Activated T-cell treated with anti-CD3 and anti-CD28 coated beads, Interleukin-2, amount 50 U/mL, for 4 hours (primary cell): ENCODE data around the gene DDX39A. TPM values are rescaled to one million over a fixed set of nuclear protein-coding genes. Genes with fewer than 3 reads are reported as not detected.
"Not testable (repeated sequence)": the region's sequence is repeated elsewhere in the genome, so short reads cannot be mapped to it uniquely, and the experiment has no call there.

Source experiments
- ATAC-seq, 2 donors: fragments of 200-7000 bp; cut with Tn5 transposase; one replicate each; pipeline ENCODE4 v1.10.0; 2021
- DNase-seq: peaks from one replicate; pipeline ENCODE4 v3.0.0-alpha.2; 2020
- H3K27me3 Mint-ChIP-seq: one replicate; pipeline ENCODE4 v1.8.0; 2021; ENCODE audit warnings: low read depth, mixed read lengths
- H3K36me3 Mint-ChIP-seq: one replicate; pipeline ENCODE4 v1.8.0; 2022; ENCODE audit warnings: mixed read lengths; ENCODE audit not compliant: insufficient read depth
- H3K4me1 Mint-ChIP-seq: one replicate; pipeline ENCODE4 v1.8.0; 2021; ENCODE audit warnings: low read depth, mixed read lengths
- H3K4me3 Mint-ChIP-seq: one replicate; pipeline ENCODE4 v1.8.0; 2021; ENCODE audit warnings: mild to moderate bottlenecking, moderate library complexity, mixed read lengths
- H3K9me3 Mint-ChIP-seq: one replicate; pipeline ENCODE4 v1.8.0; 2021; ENCODE audit warnings: mixed read lengths
- total RNA-seq, 3 donors: library from RNA; stranded (reverse); gene quantifications; one replicate each; pipeline ENCODE4 v1.2.1, GENCODE V29; 2021

Gene DDX39A
- total RNA-seq, 3 donors from 2014 or later = 538 to 557 (median 548) TPM

GRCh38 chr19:14371301-14371821 is 47.8 kb downstream of the DDX39A start:
- no peaks in the 10 kb centered on the region for H3K27me3 Mint-ChIP-seq
- H3K36me3 Mint-ChIP-seq = no peaks in the 10 kb centered on the region
- H3K4me3 Mint-ChIP-seq = peak overlapping the region; percentile 64
- H3K9me3 Mint-ChIP-seq = no peaks in the 10 kb centered on the region
- ATAC-seq (no peak), DNase-seq (no peak)
- H3K4me1 Mint-ChIP-seq = peaks cover 78% of the 10 kb centered on the region

GRCh38 chr19:14370940-14371280 is 48.2 kb downstream of the DDX39A start:
- Mint-ChIP-seq H3K4me3 (peak overlapping the region; percentile 80), H3K36me3 (no peaks in the 10 kb centered on the region), H3K4me1 (peaks cover 78% of the 10 kb centered on the region), H3K9me3 (no peaks in the 10 kb centered on the region), H3K27me3 (no peaks in the 10 kb centered on the region)
- ATAC-seq = no peak
- DNase-seq = no peak

GRCh38 chr19:14370169-14370939 is 48.8 kb downstream of the DDX39A start:
- Mint-ChIP-seq H3K27me3 (no peaks in the 10 kb centered on the region), H3K9me3 (no peaks in the 10 kb centered on the region), H3K4me1 (peaks cover 75% of the 10 kb centered on the region)

GRCh38 chr19:14369399-14370168 is 49.6 kb downstream of the DDX39A start:
- peak; percentile 79 to 83 for ATAC-seq
- peaks cover 73% of the 10 kb centered on the region for H3K4me1 Mint-ChIP-seq
- H3K27me3 Mint-ChIP-seq = no peaks in the 10 kb centered on the region
- H3K9me3 Mint-ChIP-seq = no peaks in the 10 kb centered on the region
- no peaks in the 10 kb centered on the region for H3K36me3 Mint-ChIP-seq
- H3K4me3 Mint-ChIP-seq = peak overlapping the region; percentile 80
- peak; percentile 87 for DNase-seq

More at GRCh38 chr19:14370169-14370939, 48.8 kb downstream of the DDX39A start:
- Mint-ChIP-seq H3K36me3 (no peaks in the 10 kb centered on the region), H3K4me3 (peak overlapping the region; percentile 80)
- peak; percentile 2 to 15 for ATAC-seq
- DNase-seq = peak; percentile 52

- Mint-ChIP-seq H3K4me3 (peak overlapping the region; percentile 9), H3K36me3 (no peaks in the 10 kb centered on the region), H3K4me1 (peaks cover 71% of the 10 kb centered on the region), H3K9me3 (no peaks in the 10 kb centered on the region), H3K27me3 (no peaks in the 10 kb centered on the region)
- no peak for DNase-seq
- ATAC-seq = peak; percentile 36 to 42
Measured at GRCh38 chr19:14368011-14368513, 51.1 kb downstream of the DDX39A start.

- DNase-seq (no peak), ATAC-seq (no peak)
- Mint-ChIP-seq H3K4me1 (peaks cover 72% of the 10 kb centered on the region), H3K27me3 (no peaks in the 10 kb centered on the region), H3K4me3 (no peak overlapping the region), H3K9me3 (no peaks in the 10 kb centered on the region), H3K36me3 (no peaks in the 10 kb centered on the region)
Measured at GRCh38 chr19:14367016-14367415, 52.1 kb downstream of the DDX39A start.

- Mint-ChIP-seq H3K36me3 (no peaks in the 10 kb centered on the region), H3K9me3 (no peaks in the 10 kb centered on the region), H3K27me3 (no peaks in the 10 kb centered on the region), H3K4me1 (peaks cover 72% of the 10 kb centered on the region), H3K4me3 (peak overlapping the region; percentile 56)
- peak; percentile 81 for DNase-seq
- ATAC-seq = peak; percentile 17 to 31
Measured at GRCh38 chr19:14366529-14366928, 52.6 kb downstream of the DDX39A start.

- ATAC-seq, DNase-seq, H3K36me3 Mint-ChIP-seq, H3K27me3 Mint-ChIP-seq, H3K9me3 Mint-ChIP-seq: not testable (repeated sequence)
- Mint-ChIP-seq H3K4me1 (peaks cover 55% of the 10 kb centered on the region), H3K4me3 (peak overlapping the region; percentile 76)
Measured at GRCh38 chr19:14364098-14364443, 55.1 kb downstream of the DDX39A start.

GRCh38 chr19:14363183-14364097 is 55.7 kb downstream of the DDX39A start:
- Mint-ChIP-seq H3K4me3 (peak overlapping the region; percentile 76), H3K9me3 (no peaks in the 10 kb centered on the region), H3K4me1 (peaks cover 54% of the 10 kb centered on the region), H3K36me3 (no peaks in the 10 kb centered on the region), H3K27me3 (no peaks in the 10 kb centered on the region)
- ATAC-seq = peak; percentile 41 to 44
- DNase-seq = peak; percentile 46

- no peaks in the 10 kb centered on the region for H3K27me3 Mint-ChIP-seq
- H3K4me3 Mint-ChIP-seq = peak overlapping the region; percentile 69
- peaks cover 40% of the 10 kb centered on the region for H3K4me1 Mint-ChIP-seq
- no peaks in the 10 kb centered on the region for H3K36me3 Mint-ChIP-seq
- ATAC-seq (peak; percentile 58 to 65), DNase-seq (peak; percentile 35)
- H3K9me3 Mint-ChIP-seq = no peaks in the 10 kb centered on the region
Measured at GRCh38 chr19:14361824-14362223, 57.3 kb downstream of the DDX39A start.

Other genes with a start within 250 kb of the DDX39A start
- gene ADGRL1, start 213.2 kb downstream of the DDX39A start, total RNA-seq = 10 to 100 TPM; 22.2 to 30.2 (median 23.6) TPM
- 100 to 1,000 TPM; 217 to 280 (median 218) TPM for gene ADGRE5, start 37.9 kb downstream of the DDX39A start, total RNA-seq
- gene PKN1, start 14.0 kb upstream of the DDX39A start, total RNA-seq = 100 to 1,000 TPM; 171 to 213 (median 197) TPM
- under 1 TPM in 1 of 3 donors, not detected in 2; 0.19 TPM for gene PTGER1, start 56.0 kb upstream of the DDX39A start, total RNA-seq
- gene GIPC1, start 76.8 kb upstream of the DDX39A start, total RNA-seq = 10 to 100 TPM; 42.5 to 49.8 (median 44.3) TPM
- gene DNAJB1, start 99.1 kb upstream of the DDX39A start, total RNA-seq = 100 to 1,000 TPM; 119 to 128 (median 120) TPM
- gene TECR, start 110.3 kb upstream of the DDX39A start, total RNA-seq = 10 to 100 TPM; 92.5 to 96.3 (median 94.6) TPM
- gene NDUFB7, start 152.7 kb upstream of the DDX39A start, total RNA-seq = 100 to 1,000 TPM; 161 to 213 (median 175) TPM
- 1 to 10 TPM in 2 of 3 donors, under 1 TPM in 1; 0.95 to 2.3 (median 1.3) TPM for gene CLEC17A, start 163.7 kb upstream of the DDX39A start, total RNA-seq